ENCODE results near the gene LIMS1. TPM values are rescaled to one million over a fixed set of nuclear protein-coding genes. Genes with fewer than 3 reads are reported as not detected.

The LIMS1 gene
- polyA plus RNA-seq, 4 donors = 8.3 to 51.4 (median 21.7) TPM

DNA sequence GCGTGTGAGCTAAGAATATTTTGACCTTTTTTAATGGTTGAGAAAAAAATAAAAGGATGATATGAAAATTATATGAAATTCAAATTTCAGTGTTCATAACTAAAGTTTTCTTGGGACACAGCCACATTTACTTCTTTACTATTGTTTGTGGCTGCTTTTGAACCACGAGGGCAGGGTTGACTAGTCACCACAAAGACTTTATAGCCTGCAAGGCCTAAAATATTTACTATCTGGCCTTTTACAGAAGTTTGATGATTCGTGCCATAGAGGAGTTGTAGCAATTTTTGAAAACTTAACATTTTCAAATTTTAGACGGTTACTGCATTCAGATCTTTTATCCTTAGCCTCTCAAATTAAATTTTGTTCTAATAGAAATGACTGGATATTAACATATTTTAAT is 69.9 kb downstream of the LIMS1 start:
- H3K27me3 ChIP-seq (ENCODE audit: control insufficient read depth in 3 of 3, insufficient read depth in 3 of 3, low read length in 3 of 3) = no peaks in the 10 kb centered on the region
- H3K36me3 ChIP-seq (ENCODE audit: control insufficient read depth in 3 of 3, insufficient read depth in 2 of 3, low read depth in 1 of 3, low read length in 3 of 3) = peaks cover 0 to under 1% (median 0%) of the 10 kb centered on the region in 3 donors
- FAIRE-seq (no peak), DNase-seq (no peak)
- H3K4me1 ChIP-seq (ENCODE audit: control insufficient read depth in 3 of 3, insufficient read depth in 2 of 3, low read depth in 1 of 3, low read length in 2 of 3) = peaks cover 0 to 4% (median 1%) of the 10 kb centered on the region in 3 donors
- H3K9me3 ChIP-seq (ENCODE audit: control insufficient read depth in 2 of 2, insufficient read depth in 1 of 2, low read depth in 1 of 2, low read length in 1 of 2) = no peaks in the 10 kb centered on the region
- no peak overlapping the region for H3K4me3 ChIP-seq (ENCODE audit: low read depth in 1 of 3, low read length in 3 of 3)
- 54 to 78% (median 67%) methylated on average over 4 of the region's 4 CpGs for WGBS, 3 donors
- H3K27ac ChIP-seq (ENCODE audit: low read depth in 1 of 3, low read length in 2 of 3) = no peak overlapping the region

GRCh38 chr2:108605947-108606346 is 71.7 kb downstream of the LIMS1 start:
- no peaks in the 10 kb centered on the region for H3K27me3 ChIP-seq (ENCODE audit: control insufficient read depth in 3 of 3, insufficient read depth in 3 of 3, low read length in 3 of 3)
- no peak overlapping the region for H3K4me3 ChIP-seq (ENCODE audit: low read depth in 1 of 3, low read length in 3 of 3)
- FAIRE-seq = no peak
- DNase-seq = no peak
- no peaks in the 10 kb centered on the region for H3K9me3 ChIP-seq (ENCODE audit: control insufficient read depth in 2 of 2, insufficient read depth in 1 of 2, low read depth in 1 of 2, low read length in 1 of 2)
- no peak overlapping the region for H3K27ac ChIP-seq (ENCODE audit: low read depth in 1 of 3, low read length in 2 of 3)
- 75 to 85% (median 76%) methylated on average over 3 of the region's 3 CpGs for WGBS, 3 donors
- peaks cover 0 to 3% (median 0%) of the 10 kb centered on the region in 3 donors for H3K36me3 ChIP-seq (ENCODE audit: control insufficient read depth in 3 of 3, insufficient read depth in 2 of 3, low read depth in 1 of 3, low read length in 3 of 3)
- H3K4me1 ChIP-seq (ENCODE audit: control insufficient read depth in 3 of 3, insufficient read depth in 2 of 3, low read depth in 1 of 3, low read length in 2 of 3) = peaks cover 0 to 7% (median 6%) of the 10 kb centered on the region in 3 donors

DNA sequence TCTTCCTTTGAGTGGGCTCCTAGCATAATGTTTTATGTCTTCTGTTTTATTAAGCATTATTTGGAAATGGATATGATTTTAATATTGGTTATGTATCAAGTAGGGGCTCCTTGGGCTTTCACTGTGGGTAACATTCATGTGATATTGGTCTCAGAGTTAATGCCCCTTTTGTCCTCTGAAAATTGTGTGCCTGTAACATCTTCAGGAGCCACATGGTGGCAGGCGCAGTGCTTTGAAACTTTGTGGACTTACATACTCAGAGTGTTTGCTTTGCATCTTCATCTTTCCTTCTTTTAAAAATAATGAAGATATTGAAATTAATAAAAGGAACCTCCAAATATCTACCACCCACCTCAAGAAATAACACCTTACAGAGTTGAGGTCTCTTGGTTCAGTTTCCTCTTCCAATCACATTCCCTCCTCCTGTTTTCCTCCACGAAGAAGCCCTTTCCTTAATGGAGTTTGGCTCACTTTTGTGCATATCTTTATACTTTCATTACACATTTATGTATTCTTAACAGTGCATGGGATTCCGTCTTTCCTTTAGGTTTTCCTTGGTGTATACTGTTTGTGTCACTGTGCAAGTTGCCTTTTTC is 73.5 kb downstream of the LIMS1 start:
- Histone ChIP-seq H3K36me3 (ENCODE audit: control insufficient read depth in 3 of 3, insufficient read depth in 2 of 3, low read depth in 1 of 3, low read length in 3 of 3) (peaks cover 0 to 7% (median 0%) of the 10 kb centered on the region in 3 donors), H3K27me3 (ENCODE audit: control insufficient read depth in 3 of 3, insufficient read depth in 3 of 3, low read length in 3 of 3) (no peaks in the 10 kb centered on the region), H3K9me3 (ENCODE audit: control insufficient read depth in 2 of 2, insufficient read depth in 1 of 2, low read depth in 1 of 2, low read length in 1 of 2) (no peaks in the 10 kb centered on the region), H3K4me3 (ENCODE audit: low read depth in 1 of 3, low read length in 3 of 3) (no peak overlapping the region), H3K27ac (ENCODE audit: low read depth in 1 of 3, low read length in 2 of 3) (no peak overlapping the region), H3K4me1 (ENCODE audit: control insufficient read depth in 3 of 3, insufficient read depth in 2 of 3, low read depth in 1 of 3, low read length in 2 of 3) (peaks cover 0 to 7% (median 6%) of the 10 kb centered on the region in 3 donors)
- 58 to 69% (median 62%) methylated on average over 3 of the region's 3 CpGs for WGBS, 3 donors
- DNase-seq = peak; percentile 53 to 57
- FAIRE-seq = no peak

DNA sequence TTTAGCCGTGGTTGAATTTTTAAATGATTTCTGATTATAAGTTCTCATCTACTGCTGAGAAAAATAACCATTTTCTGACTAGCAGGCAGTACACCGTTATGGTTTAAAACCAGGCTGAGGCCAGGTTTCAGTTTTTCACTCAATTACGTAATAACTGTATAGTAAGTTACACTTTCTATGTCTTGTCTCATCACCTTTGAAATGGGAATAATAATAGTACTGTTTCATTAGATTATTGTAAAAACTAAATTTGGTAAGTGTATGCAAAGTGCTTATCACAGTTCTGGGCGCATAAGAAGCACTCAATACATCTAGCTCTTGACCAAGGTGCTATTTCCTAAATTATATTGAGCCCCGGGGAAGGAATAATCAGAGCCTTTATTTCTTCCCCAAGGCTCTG is 76.8 kb downstream of the LIMS1 start:
- WGBS, 3 donors = 70 to 77% (median 70%) methylated on average over 5 of the region's 5 CpGs
- FAIRE-seq (no peak), DNase-seq (no peak)
- no peaks in the 10 kb centered on the region for H3K9me3 ChIP-seq (ENCODE audit: control insufficient read depth in 2 of 2, insufficient read depth in 1 of 2, low read depth in 1 of 2, low read length in 1 of 2)
- H3K4me1 ChIP-seq (ENCODE audit: control insufficient read depth in 3 of 3, insufficient read depth in 2 of 3, low read depth in 1 of 3, low read length in 2 of 3) = peaks cover 0 to 14% (median 6%) of the 10 kb centered on the region in 3 donors
- H3K4me3 ChIP-seq (ENCODE audit: low read depth in 1 of 3, low read length in 3 of 3) = no peak overlapping the region
- peaks cover 0 to 16% (median 0%) of the 10 kb centered on the region in 3 donors for H3K36me3 ChIP-seq (ENCODE audit: control insufficient read depth in 3 of 3, insufficient read depth in 2 of 3, low read depth in 1 of 3, low read length in 3 of 3)
- H3K27me3 ChIP-seq (ENCODE audit: control insufficient read depth in 3 of 3, insufficient read depth in 3 of 3, low read length in 3 of 3) = no peaks in the 10 kb centered on the region
- H3K27ac ChIP-seq (ENCODE audit: low read depth in 1 of 3, low read length in 2 of 3) = no peak overlapping the region

GRCh38 chr2:108612153-108612513 is 77.9 kb downstream of the LIMS1 start:
- FAIRE-seq (no peak), DNase-seq (no peak)
- Histone ChIP-seq H3K4me1 (ENCODE audit: control insufficient read depth in 3 of 3, insufficient read depth in 2 of 3, low read depth in 1 of 3, low read length in 2 of 3) (peaks cover 0 to 16% (median 12%) of the 10 kb centered on the region in 3 donors), H3K4me3 (ENCODE audit: low read depth in 1 of 3, low read length in 3 of 3) (no peak overlapping the region), H3K36me3 (ENCODE audit: control insufficient read depth in 3 of 3, insufficient read depth in 2 of 3, low read depth in 1 of 3, low read length in 3 of 3) (peaks cover 0 to 20% (median 0%) of the 10 kb centered on the region in 3 donors), H3K27ac (ENCODE audit: low read depth in 1 of 3, low read length in 2 of 3) (peak overlapping the region in 1 of 3 donors; percentile 86), H3K27me3 (ENCODE audit: control insufficient read depth in 3 of 3, insufficient read depth in 3 of 3, low read length in 3 of 3) (no peaks in the 10 kb centered on the region), H3K9me3 (ENCODE audit: control insufficient read depth in 2 of 2, insufficient read depth in 1 of 2, low read depth in 1 of 2, low read length in 1 of 2) (no peaks in the 10 kb centered on the region)
- 54 to 94% (median 68%) methylated on average over 5 of the region's 5 CpGs for WGBS, 3 donors

DNA sequence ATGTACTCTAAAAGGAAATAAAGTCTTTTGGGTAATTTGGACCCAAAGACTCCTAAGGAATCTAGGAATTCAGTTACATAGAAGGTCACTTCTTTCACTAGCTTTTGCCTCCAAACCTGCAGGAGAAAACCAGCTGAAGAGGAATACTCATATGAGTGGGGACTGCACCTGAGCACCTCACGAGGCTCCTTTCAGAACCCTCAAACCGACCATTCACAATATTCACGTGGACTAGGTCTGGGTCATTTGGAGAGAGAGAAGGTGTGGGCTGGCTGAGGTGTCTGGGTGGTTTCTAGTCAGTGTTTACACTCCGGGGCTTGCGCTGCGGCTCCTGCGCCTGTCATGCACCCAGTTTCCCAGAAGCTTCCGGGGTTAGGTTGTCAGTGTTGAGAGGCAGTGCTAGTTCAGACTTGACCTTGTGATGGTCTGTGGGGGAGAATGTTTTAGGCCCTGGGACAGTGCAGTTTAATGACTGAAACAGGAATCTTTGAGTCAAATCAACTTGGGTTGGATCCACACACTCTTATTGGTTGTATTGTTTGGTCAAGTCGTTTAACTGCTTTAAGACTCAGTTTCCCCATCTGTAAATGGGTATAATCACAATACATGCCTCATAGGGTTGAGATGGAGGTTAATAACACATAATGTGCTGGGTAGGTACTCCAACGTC is 78.4 kb downstream of the LIMS1 start:
- H3K27ac ChIP-seq (ENCODE audit: low read depth in 1 of 3, low read length in 2 of 3) = peak overlapping the region in 2 of 3 donors; percentile 27 to 86
- no peaks in the 10 kb centered on the region for H3K27me3 ChIP-seq (ENCODE audit: control insufficient read depth in 3 of 3, insufficient read depth in 3 of 3, low read length in 3 of 3)
- H3K4me3 ChIP-seq (ENCODE audit: low read depth in 1 of 3, low read length in 3 of 3) = no peak overlapping the region
- H3K36me3 ChIP-seq (ENCODE audit: control insufficient read depth in 3 of 3, insufficient read depth in 2 of 3, low read depth in 1 of 3, low read length in 3 of 3) = peaks cover 0 to 20% (median 0%) of the 10 kb centered on the region in 3 donors
- FAIRE-seq = no peak
- H3K4me1 ChIP-seq (ENCODE audit: control insufficient read depth in 3 of 3, insufficient read depth in 2 of 3, low read depth in 1 of 3, low read length in 2 of 3) = peaks cover 0 to 16% (median 15%) of the 10 kb centered on the region in 3 donors
- H3K9me3 ChIP-seq (ENCODE audit: control insufficient read depth in 2 of 2, insufficient read depth in 1 of 2, low read depth in 1 of 2, low read length in 1 of 2) = no peaks in the 10 kb centered on the region
- DNase-seq = peak in 1 of 2 donors; percentile 42
- 62 to 73% (median 69%) methylated on average over 10 of the region's 10 CpGs for WGBS, 3 donors

DNA sequence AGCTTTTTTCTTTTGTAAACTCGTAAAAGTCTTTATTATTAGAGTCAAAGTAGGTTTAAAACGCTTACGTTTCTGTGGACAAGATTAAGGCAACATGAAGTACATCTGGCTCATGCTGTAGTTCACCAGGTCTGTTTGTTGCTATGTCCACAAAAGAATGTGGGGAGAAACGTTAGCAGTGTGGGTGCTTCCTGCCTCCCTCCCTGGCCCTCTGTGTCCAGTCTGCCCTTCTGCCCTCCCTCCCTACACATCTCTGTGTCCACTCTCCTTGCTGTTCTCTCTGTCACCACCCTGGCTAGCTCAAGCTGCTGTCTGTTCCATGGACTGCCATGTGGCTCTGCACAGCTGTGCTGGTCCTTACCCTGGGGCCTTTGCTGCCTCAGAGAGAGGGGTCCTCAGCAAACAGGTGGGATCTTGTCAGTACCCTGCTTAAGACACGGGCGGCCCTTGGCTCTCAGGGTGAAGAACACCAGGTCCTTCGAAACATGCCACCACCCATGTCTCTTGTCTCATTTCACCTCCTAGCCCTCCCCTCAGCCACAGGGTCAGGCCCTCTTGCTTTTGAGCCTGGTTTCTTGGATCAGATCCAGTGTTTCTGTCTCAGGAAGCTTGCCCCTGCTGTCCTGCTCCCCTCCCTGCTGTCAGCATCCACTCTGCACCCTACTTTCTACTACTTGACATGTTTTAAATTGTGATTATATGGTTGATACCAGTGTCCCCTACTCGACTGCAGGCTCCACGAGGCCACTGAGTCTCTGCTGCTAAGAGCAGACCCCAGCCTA is 79.2 kb downstream of the LIMS1 start:
- H3K4me1 ChIP-seq (ENCODE audit: control insufficient read depth in 3 of 3, insufficient read depth in 2 of 3, low read depth in 1 of 3, low read length in 2 of 3) = peaks cover 0 to 18% (median 16%) of the 10 kb centered on the region in 3 donors
- DNase-seq = no peak
- WGBS, 3 donors = 76 to 83% (median 78%) methylated on average over 9 of the region's 9 CpGs
- FAIRE-seq = no peak
- no peaks in the 10 kb centered on the region for H3K9me3 ChIP-seq (ENCODE audit: control insufficient read depth in 2 of 2, insufficient read depth in 1 of 2, low read depth in 1 of 2, low read length in 1 of 2)
- peak overlapping the region in 1 of 3 donors; percentile 37 for H3K27ac ChIP-seq (ENCODE audit: low read depth in 1 of 3, low read length in 2 of 3)
- no peaks in the 10 kb centered on the region for H3K27me3 ChIP-seq (ENCODE audit: control insufficient read depth in 3 of 3, insufficient read depth in 3 of 3, low read length in 3 of 3)
- no peak overlapping the region for H3K4me3 ChIP-seq (ENCODE audit: low read depth in 1 of 3, low read length in 3 of 3)
- H3K36me3 ChIP-seq (ENCODE audit: control insufficient read depth in 3 of 3, insufficient read depth in 2 of 3, low read depth in 1 of 3, low read length in 3 of 3) = peaks cover 0 to 20% (median 0%) of the 10 kb centered on the region in 3 donors

DNA sequence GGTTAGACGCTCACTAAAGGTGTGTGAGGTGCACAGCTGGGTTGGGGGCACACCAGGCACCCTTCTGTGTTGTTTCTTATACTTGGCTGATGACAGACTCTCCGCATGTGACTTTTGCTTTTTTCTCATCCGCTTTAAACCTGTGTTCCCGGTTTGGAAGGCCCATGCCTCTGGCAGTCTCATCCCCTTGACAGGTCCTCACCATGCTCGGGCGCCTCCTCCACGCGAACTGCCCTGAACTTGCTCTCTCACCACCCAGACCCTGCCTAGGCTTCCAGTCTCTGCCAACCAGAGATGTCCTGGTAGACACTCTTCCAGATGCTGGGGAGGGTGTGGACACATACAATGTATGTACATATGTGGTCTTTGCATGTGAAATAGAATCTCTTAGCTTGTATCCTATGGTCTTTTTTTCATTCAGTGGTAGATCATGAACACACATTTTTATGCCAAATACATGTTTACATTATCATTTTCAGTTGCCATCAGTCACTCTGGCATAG is 79.8 kb downstream of the LIMS1 start:
- DNase-seq (no peak), FAIRE-seq (no peak)
- Histone ChIP-seq H3K27me3 (ENCODE audit: control insufficient read depth in 3 of 3, insufficient read depth in 3 of 3, low read length in 3 of 3) (no peaks in the 10 kb centered on the region), H3K36me3 (ENCODE audit: control insufficient read depth in 3 of 3, insufficient read depth in 2 of 3, low read depth in 1 of 3, low read length in 3 of 3) (peaks cover 0 to 20% (median 0%) of the 10 kb centered on the region in 3 donors), H3K4me3 (ENCODE audit: low read depth in 1 of 3, low read length in 3 of 3) (no peak overlapping the region), H3K9me3 (ENCODE audit: control insufficient read depth in 2 of 2, insufficient read depth in 1 of 2, low read depth in 1 of 2, low read length in 1 of 2) (no peaks in the 10 kb centered on the region), H3K27ac (ENCODE audit: low read depth in 1 of 3, low read length in 2 of 3) (no peak overlapping the region), H3K4me1 (ENCODE audit: control insufficient read depth in 3 of 3, insufficient read depth in 2 of 3, low read depth in 1 of 3, low read length in 2 of 3) (peaks cover 0 to 17% (median 13%) of the 10 kb centered on the region in 3 donors)
- WGBS, 3 donors = 91 to 95% (median 92%) methylated on average over 8 of the region's 8 CpGs
